Stimulated activated memory B cell treated with anti-CD40 and anti-IgM and Interleukin-4, amounts not matched to agents 10 μg/mL and 1 μg/mL and 100 μg/mL, for 72 hours (primary cell): Measurements from ENCODE around the gene TENM4.

Source experiments
- ATAC-seq: fragments of 150-1000 bp; cut with Tn5 transposase; 2 replicates; pipeline ENCODE4 v1.10.0; 2021
- H3K27ac Mint-ChIP-seq: one replicate; pipeline ENCODE4 v1.8.0; 2022; ENCODE audit warnings: mild to moderate bottlenecking, mixed read lengths
- H3K27me3 Mint-ChIP-seq: one replicate; pipeline ENCODE4 v1.8.0; 2022; ENCODE audit warnings: mixed read lengths
- H3K36me3 Mint-ChIP-seq: one replicate; pipeline ENCODE4 v1.8.0; 2022; ENCODE audit warnings: mixed read lengths
- H3K4me1 Mint-ChIP-seq: one replicate; pipeline ENCODE4 v1.8.0; 2022; ENCODE audit warnings: mixed read lengths
- H3K4me3 Mint-ChIP-seq: one replicate; pipeline ENCODE4 v1.8.0; 2022; ENCODE audit warnings: mild to moderate bottlenecking, moderate library complexity, mixed read lengths
- H3K9me3 Mint-ChIP-seq: one replicate; pipeline ENCODE4 v1.8.0; 2022; ENCODE audit warnings: mixed read lengths

TENM4 gene

GRCh38 chr11:79159657-79160450 lies 281.0 kb downstream of the TENM4 start:
- H3K9me3 Mint-ChIP-seq: no peaks in the 10 kb centered on the region
- no peaks in the 10 kb centered on the region for H3K36me3 Mint-ChIP-seq
- no peak for ATAC-seq
- H3K27ac Mint-ChIP-seq: no peak overlapping the region
- no peak overlapping the region for H3K4me3 Mint-ChIP-seq
- no peaks in the 10 kb centered on the region for H3K4me1 Mint-ChIP-seq
- H3K27me3 Mint-ChIP-seq: peaks cover 12% of the 10 kb centered on the region

GRCh38 chr11:79157738-79158137 lies 283.1 kb downstream of the TENM4 start:
- no peak for ATAC-seq
- Mint-ChIP-seq H3K27ac (no peak overlapping the region), H3K9me3 (no peaks in the 10 kb centered on the region), H3K36me3 (no peaks in the 10 kb centered on the region), H3K4me3 (no peak overlapping the region), H3K27me3 (peaks cover 12% of the 10 kb centered on the region), H3K4me1 (no peaks in the 10 kb centered on the region)

GRCh38 chr11:79156031-79156430 lies 284.8 kb downstream of the TENM4 start:
- Mint-ChIP-seq H3K4me3 (no peak overlapping the region), H3K27ac (no peak overlapping the region), H3K9me3 (no peaks in the 10 kb centered on the region), H3K36me3 (no peaks in the 10 kb centered on the region), H3K27me3 (peaks cover 12% of the 10 kb centered on the region), H3K4me1 (no peaks in the 10 kb centered on the region)
- no peak for ATAC-seq

GRCh38 chr11:79155237-79155636 lies 285.6 kb downstream of the TENM4 start:
- Mint-ChIP-seq H3K4me1 (no peaks in the 10 kb centered on the region), H3K4me3 (no peak overlapping the region)

GRCh38 chr11:79152511-79152910 lies 288.3 kb downstream of the TENM4 start:
- no peaks in the 10 kb centered on the region for H3K27me3 Mint-ChIP-seq
- no peaks in the 10 kb centered on the region for H3K9me3 Mint-ChIP-seq
- no peak for ATAC-seq
- H3K27ac Mint-ChIP-seq: no peak overlapping the region
- no peaks in the 10 kb centered on the region for H3K36me3 Mint-ChIP-seq
- H3K4me1 Mint-ChIP-seq: no peaks in the 10 kb centered on the region
- H3K4me3 Mint-ChIP-seq: no peak overlapping the region

More at GRCh38 chr11:79155237-79155636, 285.6 kb downstream of the TENM4 start:
- Mint-ChIP-seq H3K9me3 (no peaks in the 10 kb centered on the region), H3K36me3 (no peaks in the 10 kb centered on the region), H3K27ac (no peak overlapping the region), H3K27me3 (peaks cover 8% of the 10 kb centered on the region)
- ATAC-seq: no peak

GRCh38 chr11:79151396-79151795 lies 289.4 kb downstream of the TENM4 start:
- no peaks in the 10 kb centered on the region for H3K27me3 Mint-ChIP-seq
- no peak for ATAC-seq
- H3K4me1 Mint-ChIP-seq: no peaks in the 10 kb centered on the region
- no peaks in the 10 kb centered on the region for H3K9me3 Mint-ChIP-seq
- no peak overlapping the region for H3K27ac Mint-ChIP-seq
- H3K36me3 Mint-ChIP-seq: no peaks in the 10 kb centered on the region
- H3K4me3 Mint-ChIP-seq: no peak overlapping the region

GRCh38 chr11:79150966-79151365 lies 289.9 kb downstream of the TENM4 start:
- Mint-ChIP-seq H3K4me3 (no peak overlapping the region), H3K27me3 (no peaks in the 10 kb centered on the region), H3K27ac (no peak overlapping the region), H3K9me3 (no peaks in the 10 kb centered on the region), H3K36me3 (no peaks in the 10 kb centered on the region), H3K4me1 (no peaks in the 10 kb centered on the region)
- no peak for ATAC-seq

- Mint-ChIP-seq H3K27ac (no peak overlapping the region), H3K36me3 (no peaks in the 10 kb centered on the region), H3K4me1 (no peaks in the 10 kb centered on the region), H3K9me3 (no peaks in the 10 kb centered on the region), H3K27me3 (no peaks in the 10 kb centered on the region), H3K4me3 (no peak overlapping the region)
- ATAC-seq: no peak
These were observed 290.5 kb downstream of the TENM4 start for GRCh38 chr11:79150320-79150719.

GRCh38 chr11:79147731-79148130 lies 293.1 kb downstream of the TENM4 start:
- Mint-ChIP-seq H3K9me3 (peaks cover under 1% of the 10 kb centered on the region), H3K4me1 (no peaks in the 10 kb centered on the region), H3K36me3 (no peaks in the 10 kb centered on the region), H3K27me3 (no peaks in the 10 kb centered on the region), H3K27ac (no peak overlapping the region), H3K4me3 (no peak overlapping the region)
- ATAC-seq: no peak

GRCh38 chr11:79147011-79147410 lies 293.8 kb downstream of the TENM4 start:
- H3K4me3 Mint-ChIP-seq: no peak overlapping the region
- no peak overlapping the region for H3K27ac Mint-ChIP-seq
- no peaks in the 10 kb centered on the region for H3K4me1 Mint-ChIP-seq

GRCh38 chr11:79139900-79140299 lies 300.9 kb downstream of the TENM4 start:
- no peak for ATAC-seq
- Mint-ChIP-seq H3K36me3 (no peaks in the 10 kb centered on the region), H3K27ac (no peak overlapping the region)

More at GRCh38 chr11:79147011-79147410, 293.8 kb downstream of the TENM4 start:
- peaks cover 4% of the 10 kb centered on the region for H3K9me3 Mint-ChIP-seq
- H3K27me3 Mint-ChIP-seq: no peaks in the 10 kb centered on the region
- ATAC-seq: no peak
- no peaks in the 10 kb centered on the region for H3K36me3 Mint-ChIP-seq

GRCh38 chr11:79129702-79130101 lies 311.1 kb downstream of the TENM4 start:
- Mint-ChIP-seq H3K4me3 (no peak overlapping the region), H3K36me3 (no peaks in the 10 kb centered on the region), H3K27ac (no peak overlapping the region), H3K4me1 (no peaks in the 10 kb centered on the region), H3K9me3 (peaks cover 15% of the 10 kb centered on the region), H3K27me3 (peaks cover 7% of the 10 kb centered on the region)
- ATAC-seq: no peak

More at GRCh38 chr11:79139900-79140299, 300.9 kb downstream of the TENM4 start:
- no peaks in the 10 kb centered on the region for H3K4me1 Mint-ChIP-seq
- no peaks in the 10 kb centered on the region for H3K27me3 Mint-ChIP-seq
- H3K4me3 Mint-ChIP-seq: no peak overlapping the region
- peaks cover 4% of the 10 kb centered on the region for H3K9me3 Mint-ChIP-seq

GRCh38 chr11:79128291-79128690 lies 312.5 kb downstream of the TENM4 start:
- Mint-ChIP-seq H3K9me3 (peaks cover 12% of the 10 kb centered on the region), H3K4me3 (no peak overlapping the region), H3K4me1 (no peaks in the 10 kb centered on the region), H3K27ac (no peak overlapping the region), H3K36me3 (no peaks in the 10 kb centered on the region), H3K27me3 (peaks cover 7% of the 10 kb centered on the region)
- no peak for ATAC-seq

- no peak overlapping the region for H3K27ac Mint-ChIP-seq
- no peaks in the 10 kb centered on the region for H3K27me3 Mint-ChIP-seq
- no peaks in the 10 kb centered on the region for H3K36me3 Mint-ChIP-seq
- no peak overlapping the region for H3K4me3 Mint-ChIP-seq
- no peaks in the 10 kb centered on the region for H3K4me1 Mint-ChIP-seq
- H3K9me3 Mint-ChIP-seq: peaks cover 6% of the 10 kb centered on the region
- no peak for ATAC-seq
These were observed 318.1 kb downstream of the TENM4 start for GRCh38 chr11:79122759-79123158.

- Mint-ChIP-seq H3K36me3 (no peaks in the 10 kb centered on the region), H3K9me3 (peaks cover 6% of the 10 kb centered on the region), H3K4me3 (no peak overlapping the region), H3K27me3 (no peaks in the 10 kb centered on the region), H3K27ac (no peak overlapping the region), H3K4me1 (no peaks in the 10 kb centered on the region)
- ATAC-seq: no peak
These were observed 319.5 kb downstream of the TENM4 start for GRCh38 chr11:79121351-79121750.

GRCh38 chr11:79119491-79120284 lies 321.1 kb downstream of the TENM4 start:
- H3K27ac Mint-ChIP-seq: no peak overlapping the region
- ATAC-seq: no peak
- no peaks in the 10 kb centered on the region for H3K27me3 Mint-ChIP-seq
- no peaks in the 10 kb centered on the region for H3K36me3 Mint-ChIP-seq
- no peaks in the 10 kb centered on the region for H3K4me1 Mint-ChIP-seq
- H3K4me3 Mint-ChIP-seq: no peak overlapping the region
- H3K9me3 Mint-ChIP-seq: peaks cover 3% of the 10 kb centered on the region
